HG03159 (cell line): ENCODE results near the gene CRHBP.
"Not testable (repeated sequence)": the region's sequence is repeated elsewhere in the genome, so short reads cannot be mapped to it uniquely, and the experiment has no call there.

Experiments used
- ATAC-seq: cut with Tn5 transposase; IDR thresholded peaks from one replicate; pipeline ENCODE4 v1.9.1; 2021; ENCODE audit warnings: mild to moderate bottlenecking, moderate library complexity; ENCODE audit not compliant: unreplicated experiment

Gene CRHBP, protein sequence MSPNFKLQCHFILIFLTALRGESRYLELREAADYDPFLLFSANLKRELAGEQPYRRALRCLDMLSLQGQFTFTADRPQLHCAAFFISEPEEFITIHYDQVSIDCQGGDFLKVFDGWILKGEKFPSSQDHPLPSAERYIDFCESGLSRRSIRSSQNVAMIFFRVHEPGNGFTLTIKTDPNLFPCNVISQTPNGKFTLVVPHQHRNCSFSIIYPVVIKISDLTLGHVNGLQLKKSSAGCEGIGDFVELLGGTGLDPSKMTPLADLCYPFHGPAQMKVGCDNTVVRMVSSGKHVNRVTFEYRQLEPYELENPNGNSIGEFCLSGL

DNA sequence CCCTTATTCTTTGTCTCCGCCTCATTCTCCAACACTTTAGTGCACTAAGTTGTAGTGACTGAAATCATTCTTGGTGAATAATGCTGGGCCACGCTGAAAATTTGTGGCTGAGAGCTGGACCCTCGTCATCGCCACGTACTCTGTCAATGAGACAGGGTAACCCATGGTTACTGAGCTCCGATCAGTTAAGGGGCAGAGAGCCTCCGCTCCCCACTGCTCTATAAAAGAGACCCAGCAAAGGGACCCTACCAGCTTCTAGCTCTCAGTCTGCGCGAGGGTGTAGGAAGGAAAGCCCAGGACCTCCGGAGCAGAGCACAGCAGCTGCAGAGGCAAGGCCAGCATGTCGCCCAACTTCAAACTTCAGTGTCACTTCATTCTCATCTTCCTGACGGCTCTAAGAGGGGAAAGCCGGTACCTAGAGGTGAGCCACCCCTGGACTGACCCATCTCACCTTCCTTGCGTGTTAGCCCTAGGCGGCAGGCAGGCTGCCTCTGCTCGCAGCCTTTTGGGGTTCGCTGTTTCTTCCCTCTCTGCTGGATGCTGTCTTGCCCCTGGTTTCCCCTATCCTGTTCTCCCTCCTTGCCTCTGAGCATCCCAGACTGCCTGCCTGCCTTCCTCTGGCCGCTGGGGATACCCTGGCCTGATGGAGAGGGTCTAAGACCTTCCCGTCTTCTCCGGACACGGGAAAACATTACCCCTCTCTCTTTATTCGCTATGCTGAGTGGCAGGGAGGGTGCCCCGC, at the start of gene CRHBP:
Gene CRHBP, plus strand, starts transcription at position 251 of the 742 bp plus-strand sequence. Its CDS starts 90 bp downstream, at position 341.
- no peak for ATAC-seq

DNA sequence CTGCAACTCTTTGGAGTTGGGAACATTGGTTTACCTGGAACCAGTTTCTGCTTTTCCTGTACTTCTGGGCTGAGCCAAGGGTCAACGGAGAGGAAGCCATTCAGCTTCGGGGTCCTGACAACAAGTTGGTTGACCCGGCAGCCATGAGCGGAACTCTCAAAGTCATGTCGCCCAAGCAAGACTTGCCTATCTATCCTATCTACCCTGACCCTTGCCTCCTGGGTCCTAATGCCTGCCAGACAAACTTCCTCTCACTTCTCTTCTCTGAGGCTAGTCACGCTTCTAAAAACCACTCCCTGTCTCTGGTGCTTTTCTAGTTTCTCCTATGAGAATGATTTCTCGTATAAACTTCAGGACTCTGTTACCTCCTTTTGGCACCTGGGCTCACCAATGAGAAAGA, 44.7 kb upstream of the CRHBP start:
- ATAC-seq = no peak

DNA sequence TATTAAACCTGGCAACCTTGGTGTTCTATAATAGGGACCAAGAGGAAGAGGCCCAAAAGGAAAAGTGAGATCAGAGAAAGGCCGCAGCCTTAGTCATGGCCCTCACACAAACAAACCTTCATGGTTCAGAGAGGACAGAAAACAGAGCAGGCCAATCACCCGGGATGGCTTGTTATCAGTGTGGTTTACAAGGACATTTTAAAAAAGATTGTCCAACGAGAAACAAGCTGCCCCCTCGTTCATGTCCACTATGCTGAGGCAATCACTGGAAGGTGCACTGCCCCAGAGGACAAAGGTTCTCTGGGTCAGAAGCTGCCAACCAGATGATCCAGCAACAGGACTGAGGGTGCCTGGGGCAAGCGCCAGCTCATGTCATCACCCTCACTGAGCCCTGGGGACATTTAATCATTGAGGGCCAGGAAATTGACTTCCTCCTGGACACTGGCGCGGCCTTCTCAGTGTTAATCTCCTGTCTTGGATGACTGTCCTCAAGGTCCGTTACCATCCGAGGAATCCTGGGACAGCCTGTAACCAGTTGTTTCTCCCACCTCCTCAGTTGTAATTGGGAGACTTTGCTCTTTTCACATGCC, 42.4 kb upstream of the CRHBP start:
- ATAC-seq = not testable (repeated sequence)

DNA sequence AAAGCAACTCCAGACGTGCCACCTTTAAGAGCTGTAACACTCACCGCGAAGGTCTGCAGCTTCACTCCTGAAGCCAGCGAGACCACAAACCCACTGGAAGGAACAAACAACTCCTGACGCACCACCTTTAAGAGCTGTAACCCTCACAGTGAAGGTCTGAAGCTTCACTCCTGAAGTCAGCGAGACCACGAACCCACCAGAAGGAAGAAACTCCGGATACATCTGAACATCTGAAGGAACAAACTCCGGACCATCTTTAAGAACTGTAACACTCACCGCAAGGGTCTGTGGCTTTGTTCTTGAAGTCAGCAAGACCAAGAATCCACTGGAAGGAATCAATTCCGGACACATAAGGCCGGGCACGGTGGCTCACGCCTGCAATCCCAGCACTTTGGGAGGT, 38.2 kb upstream of the CRHBP start:
- not testable (repeated sequence) for ATAC-seq

DNA sequence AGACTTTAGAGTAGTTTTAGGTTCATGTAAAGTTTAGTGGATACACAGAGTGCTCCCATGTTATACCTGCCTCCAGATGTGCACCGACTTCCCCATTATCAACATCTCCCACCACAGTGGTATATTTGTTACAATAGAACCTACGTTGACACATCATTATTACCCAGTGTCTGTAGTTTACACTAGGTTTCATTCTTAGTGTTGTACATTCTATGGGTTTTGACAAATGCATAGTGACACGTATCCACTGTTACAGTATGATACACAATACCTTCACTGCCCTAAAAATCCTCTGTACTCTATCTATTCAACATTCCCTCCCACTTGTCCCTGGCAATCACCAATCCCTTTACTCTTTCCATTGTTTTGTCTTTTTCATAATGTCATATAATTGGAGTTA, 34.3 kb upstream of the CRHBP start:
- ATAC-seq = no peak

DNA sequence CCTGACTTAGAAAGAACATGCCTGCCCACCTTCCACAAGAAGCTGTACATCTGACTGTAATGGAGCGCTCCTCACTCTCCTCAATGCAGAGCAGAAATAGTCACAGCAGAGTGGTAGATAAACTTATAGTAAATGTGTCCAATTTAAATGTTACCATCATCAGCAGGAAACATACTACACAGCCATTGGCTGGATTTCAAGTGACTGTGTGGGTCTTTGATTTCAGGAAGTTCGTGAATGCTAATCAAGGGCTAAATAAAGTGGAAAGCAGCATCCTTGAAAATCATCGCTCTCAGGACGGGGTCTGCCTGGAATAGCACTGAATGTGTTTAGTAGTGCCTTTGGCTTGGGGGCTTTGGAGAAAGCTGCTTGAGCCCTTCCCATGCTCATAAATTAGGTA, 32.4 kb upstream of the CRHBP start:
- ATAC-seq = no peak

DNA sequence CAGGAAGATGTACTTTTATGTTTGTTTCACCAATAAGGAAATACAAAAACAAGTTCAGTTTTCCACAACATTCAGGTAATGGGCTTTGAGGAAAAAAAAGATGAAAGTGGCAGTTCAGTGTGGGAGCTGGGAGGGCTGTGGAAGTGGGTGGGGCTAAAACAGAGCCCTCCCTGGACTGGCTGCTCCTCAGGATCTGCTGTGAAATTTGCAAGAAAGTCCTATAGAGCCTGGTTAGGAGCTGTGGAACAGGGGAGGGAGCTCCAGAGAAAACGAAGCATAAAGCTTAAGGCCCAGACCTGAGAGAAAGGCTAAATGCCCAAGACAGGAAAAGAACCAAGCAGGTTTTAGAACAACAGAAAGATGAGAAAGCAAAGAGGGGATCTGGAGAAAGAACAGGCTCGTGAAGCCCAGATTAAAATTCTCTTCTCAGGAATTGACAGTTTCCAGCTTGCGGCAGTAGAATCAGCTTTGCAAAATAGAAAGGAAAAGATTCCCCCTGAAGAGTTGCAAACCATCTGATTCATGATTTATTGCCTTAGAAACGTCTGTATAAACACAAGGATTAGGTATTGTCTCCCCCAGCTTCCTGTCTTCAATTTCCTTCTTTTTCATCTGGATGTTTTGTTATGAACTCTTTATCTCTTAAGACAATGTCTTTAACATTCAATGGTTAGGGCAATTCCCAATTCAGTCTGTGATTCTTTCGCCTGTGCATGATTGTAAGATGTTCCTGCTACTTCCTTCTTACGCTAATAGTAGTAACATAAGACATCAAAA, 26.3 kb upstream of the CRHBP start:
- no peak for ATAC-seq

DNA sequence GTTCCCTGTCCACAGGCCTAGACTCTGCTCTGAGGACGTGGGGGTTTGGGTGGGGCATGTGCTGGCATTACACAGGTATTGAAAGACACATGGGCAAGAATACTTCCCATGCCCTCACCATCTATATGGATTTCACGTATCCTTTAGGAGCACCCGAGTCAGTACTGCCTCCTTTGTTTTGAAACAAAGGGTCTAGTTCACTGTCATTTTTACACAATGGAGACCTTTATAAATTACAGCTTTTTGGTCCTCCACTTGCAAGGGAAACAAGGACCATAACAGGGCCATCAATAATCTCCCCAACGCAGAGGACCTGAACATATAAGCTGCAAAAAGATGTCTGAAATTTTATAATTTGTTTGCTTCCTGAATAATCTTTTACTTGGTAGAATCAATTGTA, 24.9 kb upstream of the CRHBP start:
- no peak for ATAC-seq

DNA sequence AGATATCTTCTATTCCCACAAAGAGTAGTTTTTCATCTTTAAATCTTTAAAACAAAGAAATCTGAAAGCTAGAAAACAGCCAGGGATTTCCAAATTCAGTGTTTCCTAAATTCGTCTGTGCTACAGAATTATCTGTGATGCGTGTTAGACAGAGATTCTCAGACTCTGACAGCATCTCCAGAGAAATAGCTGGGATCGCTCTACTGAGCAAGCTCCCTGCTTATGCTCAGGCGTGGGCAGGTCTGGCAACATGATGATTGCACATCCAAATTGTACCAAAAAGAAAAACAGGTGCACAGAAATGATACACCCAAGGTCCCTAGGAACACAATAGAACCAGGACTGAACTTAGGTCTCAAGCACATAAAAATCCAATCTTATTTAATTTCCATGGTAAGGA, 22.8 kb upstream of the CRHBP start:
- ATAC-seq = no peak

DNA sequence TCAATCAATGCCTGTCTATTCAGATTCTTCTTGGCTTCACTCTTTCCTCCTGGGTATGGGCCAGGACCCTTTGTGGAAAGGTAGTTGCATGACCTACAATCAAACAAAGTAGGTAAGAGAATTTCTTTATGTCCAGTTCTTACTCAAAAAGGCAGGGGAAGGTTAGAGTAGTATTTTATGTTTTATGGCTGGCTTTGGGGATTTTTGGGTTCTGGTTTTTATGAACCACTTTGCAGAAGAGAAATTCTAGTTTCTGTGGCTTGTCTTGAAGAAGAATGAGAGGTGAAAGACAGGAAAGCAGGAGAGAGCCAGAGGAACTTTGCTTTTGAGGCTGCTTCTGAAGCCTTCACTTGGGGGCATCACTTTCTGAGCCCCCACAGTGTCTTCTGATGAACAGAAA, 14.7 kb upstream of the CRHBP start:
- ATAC-seq = no peak

DNA sequence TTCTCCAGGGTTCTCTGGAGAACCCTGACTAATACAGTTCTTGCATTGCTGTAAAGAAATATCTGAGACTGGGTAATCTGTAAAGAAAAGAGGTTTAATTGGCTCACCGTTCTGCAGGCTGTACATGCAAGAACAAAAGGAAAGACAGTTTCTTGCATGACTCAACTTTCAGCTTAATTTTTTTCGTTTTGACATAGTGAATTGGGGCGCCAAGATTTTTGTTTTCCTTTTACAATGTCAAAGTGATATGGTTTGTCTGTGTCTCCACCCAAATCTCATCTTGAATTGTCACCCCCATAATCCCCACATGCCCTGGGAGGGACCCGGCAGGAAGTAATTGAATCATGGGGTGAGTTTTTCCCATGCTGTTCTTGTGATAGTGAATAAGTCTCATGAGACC, 11.8 kb upstream of the CRHBP start:
- ATAC-seq = no peak

DNA sequence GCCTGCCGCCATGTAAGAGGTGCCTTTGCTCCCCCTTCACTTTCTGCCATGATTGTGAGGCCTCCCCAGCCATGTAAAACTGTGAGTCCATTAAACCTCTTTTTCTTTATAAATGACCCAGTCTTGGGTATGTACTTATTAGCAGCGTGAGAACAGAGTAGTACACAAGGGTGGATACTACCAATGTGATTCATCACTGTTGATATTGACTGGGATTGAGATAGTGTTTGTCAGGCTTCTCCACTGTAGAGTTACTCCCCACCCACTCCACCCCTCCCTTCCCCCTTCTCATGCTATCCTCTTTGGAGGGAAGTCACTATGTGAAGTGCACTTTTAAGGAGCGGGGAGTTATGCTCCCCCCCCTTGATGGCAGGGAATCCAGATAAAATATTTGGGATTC, 11.4 kb upstream of the CRHBP start:
- no peak for ATAC-seq

DNA sequence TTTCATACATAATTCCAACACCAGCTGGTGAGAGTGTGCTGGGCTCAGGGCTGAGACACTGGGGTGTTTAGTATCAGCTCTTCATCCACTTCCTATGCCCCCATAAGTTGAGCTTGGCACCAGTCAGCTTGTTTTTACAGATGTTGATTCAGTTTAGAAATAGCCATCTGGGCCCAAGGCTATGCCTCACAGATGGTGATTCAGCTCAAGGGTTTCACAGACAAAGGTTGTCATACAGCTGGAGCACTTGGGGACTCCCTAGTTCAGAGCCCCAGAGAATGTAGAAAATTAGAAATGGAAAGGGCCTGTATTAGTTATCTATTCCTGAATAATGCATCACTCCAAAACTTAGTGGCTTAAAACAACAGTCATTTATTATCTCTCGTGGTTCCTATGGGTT, 10.3 kb upstream of the CRHBP start:
- no peak for ATAC-seq

DNA sequence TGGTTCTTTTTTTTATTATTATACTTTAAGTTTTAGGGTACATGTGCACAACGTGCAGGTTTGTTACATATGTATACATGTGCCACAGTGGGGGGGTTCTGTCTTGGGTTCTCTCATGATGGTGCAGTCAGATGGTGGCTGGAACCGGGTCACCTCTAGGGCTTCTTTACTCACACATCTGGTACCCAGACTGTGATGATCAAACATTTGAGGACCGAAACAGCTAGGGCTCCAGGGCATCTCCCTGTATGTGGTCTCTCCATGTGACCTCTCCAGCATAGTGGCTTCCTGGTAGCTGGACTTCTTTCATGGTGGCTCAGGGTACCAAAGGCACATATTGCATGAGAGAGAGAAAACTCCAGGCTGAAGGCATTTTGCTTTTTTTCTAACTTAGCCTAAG, 9.8 kb upstream of the CRHBP start:
- ATAC-seq = no peak

DNA sequence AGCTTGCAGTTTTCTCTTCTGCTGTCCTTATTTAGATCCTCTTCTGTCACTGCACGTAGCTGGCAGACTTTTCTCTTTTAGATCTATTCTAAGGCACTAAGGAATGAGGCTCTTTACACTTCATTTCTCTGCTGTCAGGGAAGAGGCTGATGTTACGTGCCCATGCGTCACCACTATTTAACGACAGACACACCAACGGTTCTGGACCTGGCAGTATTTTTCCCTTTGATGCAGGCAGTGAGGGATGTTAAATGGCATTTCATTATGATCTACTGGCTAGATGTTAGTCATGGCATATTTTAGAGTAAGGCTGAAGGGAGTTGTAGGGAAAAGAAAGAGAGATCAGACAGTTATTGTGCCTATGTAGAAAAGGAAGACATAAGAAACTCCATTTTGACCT, 8.2 kb upstream of the CRHBP start:
- ATAC-seq = no peak

DNA sequence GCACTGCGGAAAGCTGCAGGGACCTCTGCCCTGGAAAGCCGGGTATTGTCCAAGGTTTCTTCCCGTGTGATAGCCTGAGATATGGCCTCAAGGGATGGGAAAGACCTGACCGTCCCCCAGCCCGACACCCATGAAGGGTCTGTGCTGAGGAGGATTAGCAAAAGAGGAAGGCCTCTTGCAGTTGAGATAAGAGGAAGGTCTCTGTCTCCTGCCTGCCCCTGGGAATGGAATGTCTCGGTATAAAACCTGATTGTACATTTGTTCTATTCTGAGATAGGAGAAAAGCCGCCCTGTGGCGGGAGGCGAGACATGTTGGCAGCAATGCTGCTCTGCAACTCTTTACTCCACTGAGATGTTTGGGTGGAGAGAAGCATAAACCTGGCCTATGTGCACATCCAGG, 7.6 kb upstream of the CRHBP start:
- not testable (repeated sequence) for ATAC-seq

DNA sequence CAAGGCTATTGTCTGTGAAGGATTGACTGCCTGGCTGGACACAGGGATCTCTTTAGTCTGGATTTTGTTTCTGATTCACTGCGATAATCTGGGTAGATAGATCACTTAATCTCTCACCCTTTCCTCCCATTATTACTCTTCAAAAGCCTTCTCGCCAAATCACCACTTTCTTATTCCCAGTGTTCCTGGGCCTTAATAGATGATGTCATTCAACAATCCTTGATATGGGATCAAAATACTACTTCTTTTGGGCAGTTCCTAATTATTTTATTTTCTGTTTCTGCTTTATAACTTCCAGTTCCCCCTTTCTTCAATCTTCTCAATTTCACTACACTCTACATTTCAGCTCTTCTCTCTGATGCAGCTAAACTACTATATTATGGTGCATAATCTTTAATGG, 6.8 kb upstream of the CRHBP start:
- no peak for ATAC-seq

DNA sequence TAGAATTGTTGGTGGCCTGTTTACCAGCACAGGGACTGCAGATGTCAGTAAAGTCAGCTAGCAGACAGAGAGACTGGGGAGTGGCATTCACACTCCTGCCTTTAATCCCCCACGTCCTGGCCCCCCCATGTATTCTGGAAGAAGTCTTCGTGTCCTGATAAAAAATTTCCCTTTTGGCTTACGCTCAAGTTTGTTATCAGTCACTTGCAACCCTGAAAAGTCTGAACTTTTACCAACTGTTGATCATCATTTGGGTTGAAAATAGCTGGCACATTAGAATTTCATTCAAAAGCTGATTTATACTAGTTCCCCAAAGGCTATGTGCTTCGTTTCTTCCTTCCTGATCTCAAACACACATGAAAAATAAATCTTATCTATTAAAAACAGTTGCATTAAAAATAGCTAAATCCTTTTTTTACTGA, 5.8 kb upstream of the CRHBP start:
- no peak for ATAC-seq

DNA sequence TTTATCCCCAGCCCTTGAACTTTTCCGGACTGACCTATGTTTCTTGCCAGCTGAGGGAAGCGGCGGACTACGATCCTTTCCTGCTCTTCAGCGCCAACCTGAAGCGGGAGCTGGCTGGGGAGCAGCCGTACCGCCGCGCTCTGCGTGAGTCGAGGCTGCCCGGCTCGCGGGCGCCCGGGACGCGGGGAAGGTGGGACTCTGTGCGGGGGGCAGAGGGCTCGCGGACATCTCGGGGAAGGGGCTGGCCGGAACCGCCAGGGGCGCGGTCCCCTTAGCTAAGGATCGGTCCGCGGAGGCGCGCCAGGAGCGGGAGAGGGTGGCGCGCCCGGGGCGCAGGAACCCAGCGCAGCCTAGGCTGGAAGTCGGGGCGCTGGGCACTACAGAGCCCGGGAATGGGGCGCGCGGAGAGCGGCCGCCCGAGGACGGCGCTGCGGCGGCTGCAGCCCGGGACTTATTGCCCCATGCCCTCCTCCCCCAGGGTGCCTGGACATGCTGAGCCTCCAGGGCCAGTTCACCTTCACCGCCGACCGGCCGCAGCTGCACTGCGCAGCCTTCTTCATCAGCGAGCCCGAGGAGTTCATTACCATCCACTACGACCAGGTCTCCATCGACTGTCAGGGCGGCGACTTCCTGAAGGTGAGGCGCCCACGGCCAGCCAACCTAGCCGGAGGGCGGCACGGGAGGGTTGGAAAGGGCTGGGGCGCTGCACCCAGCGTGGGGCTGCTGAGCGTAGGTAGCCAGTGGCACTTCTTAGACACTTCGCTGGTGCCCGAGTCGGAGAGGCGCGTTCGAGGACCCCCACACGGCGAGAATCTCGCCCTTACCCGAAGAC, 922 bp downstream of the CRHBP start:
- no peak for ATAC-seq

DNA sequence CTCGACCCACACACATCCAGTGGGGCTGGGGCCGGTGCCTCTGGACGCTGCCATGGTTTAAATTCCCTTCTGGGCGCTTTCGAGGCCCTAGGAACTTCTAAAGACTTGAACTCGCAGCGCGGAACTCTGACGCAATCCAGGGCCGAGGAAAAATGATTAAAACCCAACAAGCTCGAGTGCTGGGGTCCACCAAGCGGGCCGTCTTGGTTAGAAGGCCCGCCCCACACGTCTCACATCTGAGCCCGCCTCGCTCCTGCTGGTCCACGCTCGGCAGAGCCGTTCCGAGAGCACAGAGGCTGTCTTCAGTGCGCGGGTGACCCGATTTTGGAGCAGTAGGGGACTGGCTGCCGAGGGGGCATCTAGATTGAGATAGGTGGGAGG, 1.5 kb downstream of the CRHBP start:
- ATAC-seq = no peak

DNA sequence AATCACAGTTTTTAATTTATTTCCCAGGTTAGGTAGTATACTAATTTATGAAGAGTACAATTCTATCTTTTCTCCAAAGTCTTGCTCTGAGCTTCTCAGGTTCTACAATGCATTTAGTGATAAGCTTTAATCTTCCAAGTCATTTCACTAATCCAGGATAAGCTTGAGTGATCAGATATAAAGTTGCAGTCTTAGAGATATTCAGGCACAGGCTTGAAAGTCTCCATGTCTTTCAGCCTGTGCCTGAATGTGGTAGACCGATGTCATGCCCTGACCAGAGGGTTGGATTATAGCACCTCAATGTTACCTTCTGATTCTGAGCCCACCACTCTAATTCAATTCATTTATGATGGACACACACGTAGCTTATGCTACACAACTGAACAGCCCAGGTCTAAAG, 3.2 kb downstream of the CRHBP start:
- ATAC-seq = no peak
